ENCODE measurements around the gene MIOX. TPM values are rescaled to one million over a fixed set of nuclear protein-coding genes. Genes with fewer than 3 reads are reported as not detected.

Gene MIOX
- total and polyA plus RNA-seq, 2 of the 13 experiments (the other 11 are each of a cell fraction or from before 2014, with no cell fraction given), result 1.5 to 2.9 TPM

DNA sequence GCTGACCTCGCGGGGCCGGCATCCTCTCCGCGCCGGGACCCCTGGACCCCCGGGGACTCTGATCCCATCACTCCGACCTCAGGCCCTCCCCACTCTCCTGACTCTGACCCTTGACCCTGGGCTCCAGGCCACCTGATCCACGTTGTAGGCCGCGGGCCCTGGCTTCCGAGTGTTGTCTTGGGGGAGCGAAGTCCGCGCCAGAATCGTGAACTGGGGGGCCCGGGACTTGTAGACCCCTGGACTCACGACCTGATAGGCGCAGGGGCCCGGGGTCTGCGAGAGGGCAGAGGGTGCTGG is 43.9 kb downstream of the MIOX start (continued):
- TF ChIP-seq, protein P1, sequence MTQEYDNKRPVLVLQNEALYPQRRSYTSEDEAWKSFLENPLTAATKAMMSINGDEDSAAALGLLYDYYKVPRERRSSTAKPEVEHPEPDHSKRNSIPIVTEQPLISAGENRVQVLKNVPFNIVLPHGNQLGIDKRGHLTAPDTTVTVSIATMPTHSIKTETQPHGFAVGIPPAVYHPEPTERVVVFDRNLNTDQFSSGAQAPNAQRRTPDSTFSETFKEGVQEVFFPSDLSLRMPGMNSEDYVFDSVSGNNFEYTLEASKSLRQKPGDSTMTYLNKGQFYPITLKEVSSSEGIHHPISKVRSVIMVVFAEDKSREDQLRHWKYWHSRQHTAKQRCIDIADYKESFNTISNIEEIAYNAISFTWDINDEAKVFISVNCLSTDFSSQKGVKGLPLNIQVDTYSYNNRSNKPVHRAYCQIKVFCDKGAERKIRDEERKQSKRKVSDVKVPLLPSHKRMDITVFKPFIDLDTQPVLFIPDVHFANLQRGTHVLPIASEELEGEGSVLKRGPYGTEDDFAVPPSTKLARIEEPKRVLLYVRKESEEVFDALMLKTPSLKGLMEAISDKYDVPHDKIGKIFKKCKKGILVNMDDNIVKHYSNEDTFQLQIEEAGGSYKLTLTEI (CRISPR knock-in tag; conservative IDR thresholded peaks at IDR 0.05), result no peak
- no peak for TF ChIP-seq ATF1 (CRISPR knock-in tag; IDR thresholded peaks at IDR 0.05)
- no peak for TF ChIP-seq ZNF562 (CRISPR knock-in tag; IDR thresholded peaks at IDR 0.05; ENCODE audit: borderline replicate concordance)
- TF ChIP-seq, protein P2, sequence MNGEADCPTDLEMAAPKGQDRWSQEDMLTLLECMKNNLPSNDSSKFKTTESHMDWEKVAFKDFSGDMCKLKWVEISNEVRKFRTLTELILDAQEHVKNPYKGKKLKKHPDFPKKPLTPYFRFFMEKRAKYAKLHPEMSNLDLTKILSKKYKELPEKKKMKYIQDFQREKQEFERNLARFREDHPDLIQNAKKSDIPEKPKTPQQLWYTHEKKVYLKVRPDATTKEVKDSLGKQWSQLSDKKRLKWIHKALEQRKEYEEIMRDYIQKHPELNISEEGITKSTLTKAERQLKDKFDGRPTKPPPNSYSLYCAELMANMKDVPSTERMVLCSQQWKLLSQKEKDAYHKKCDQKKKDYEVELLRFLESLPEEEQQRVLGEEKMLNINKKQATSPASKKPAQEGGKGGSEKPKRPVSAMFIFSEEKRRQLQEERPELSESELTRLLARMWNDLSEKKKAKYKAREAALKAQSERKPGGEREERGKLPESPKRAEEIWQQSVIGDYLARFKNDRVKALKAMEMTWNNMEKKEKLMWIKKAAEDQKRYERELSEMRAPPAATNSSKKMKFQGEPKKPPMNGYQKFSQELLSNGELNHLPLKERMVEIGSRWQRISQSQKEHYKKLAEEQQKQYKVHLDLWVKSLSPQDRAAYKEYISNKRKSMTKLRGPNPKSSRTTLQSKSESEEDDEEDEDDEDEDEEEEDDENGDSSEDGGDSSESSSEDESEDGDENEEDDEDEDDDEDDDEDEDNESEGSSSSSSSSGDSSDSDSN (CRISPR knock-in tag; IDR thresholded peaks at IDR 0.05), result peak; percentile 67
- TF ChIP-seq ZNF264 (CRISPR knock-in tag; IDR thresholded peaks at IDR 0.05), result peak; percentile 5; the same call in 1 of the 2 replicates
- TF ChIP-seq SIN3A (IDR thresholded peaks at IDR 0.05; ENCODE audit: borderline replicate concordance, low read depth, low read length), result no peak
- TF ChIP-seq, protein P3, sequence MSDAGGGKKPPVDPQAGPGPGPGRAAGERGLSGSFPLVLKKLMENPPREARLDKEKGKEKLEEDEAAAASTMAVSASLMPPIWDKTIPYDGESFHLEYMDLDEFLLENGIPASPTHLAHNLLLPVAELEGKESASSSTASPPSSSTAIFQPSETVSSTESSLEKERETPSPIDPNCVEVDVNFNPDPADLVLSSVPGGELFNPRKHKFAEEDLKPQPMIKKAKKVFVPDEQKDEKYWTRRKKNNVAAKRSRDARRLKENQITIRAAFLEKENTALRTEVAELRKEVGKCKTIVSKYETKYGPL (CRISPR knock-in tag; IDR thresholded peaks at IDR 0.05), result no peak
- no peak for TF ChIP-seq GZF1 (CRISPR knock-in tag; IDR thresholded peaks at IDR 0.05)
- TF ChIP-seq, protein P4, sequence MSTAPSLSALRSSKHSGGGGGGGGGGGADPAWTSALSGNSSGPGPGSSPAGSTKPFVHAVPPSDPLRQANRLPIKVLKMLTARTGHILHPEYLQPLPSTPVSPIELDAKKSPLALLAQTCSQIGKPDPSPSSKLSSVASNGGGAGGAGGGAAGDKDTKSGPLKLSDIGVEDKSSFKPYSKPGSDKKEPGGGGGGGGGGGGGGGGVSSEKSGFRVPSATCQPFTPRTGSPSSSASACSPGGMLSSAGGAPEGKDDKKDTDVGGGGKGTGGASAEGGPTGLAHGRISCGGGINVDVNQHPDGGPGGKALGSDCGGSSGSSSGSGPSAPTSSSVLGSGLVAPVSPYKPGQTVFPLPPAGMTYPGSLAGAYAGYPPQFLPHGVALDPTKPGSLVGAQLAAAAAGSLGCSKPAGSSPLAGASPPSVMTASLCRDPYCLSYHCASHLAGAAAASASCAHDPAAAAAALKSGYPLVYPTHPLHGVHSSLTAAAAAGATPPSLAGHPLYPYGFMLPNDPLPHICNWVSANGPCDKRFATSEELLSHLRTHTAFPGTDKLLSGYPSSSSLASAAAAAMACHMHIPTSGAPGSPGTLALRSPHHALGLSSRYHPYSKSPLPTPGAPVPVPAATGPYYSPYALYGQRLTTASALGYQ (CRISPR knock-in tag; IDR thresholded peaks at IDR 0.05), result no peak
- no peak for TF ChIP-seq ZNF431 (CRISPR knock-in tag; IDR thresholded peaks at IDR 0.05; ENCODE audit: borderline replicate concordance, low read depth)
- no peak for TF ChIP-seq ZNF207 (IDR thresholded peaks at IDR 0.05; ENCODE audit: borderline replicate concordance)
- no peak for TF ChIP-seq ONECUT2 (CRISPR knock-in tag; IDR thresholded peaks at IDR 0.05)
- no peak for TF ChIP-seq HOXA9 (CRISPR knock-in tag; IDR thresholded peaks at IDR 0.05; ENCODE audit: borderline replicate concordance)
- TF ChIP-seq NCOA2 (CRISPR knock-in tag; IDR thresholded peaks at IDR 0.05), result no peak
- no peak for TF ChIP-seq MBNL3 (CRISPR knock-in tag; conservative IDR thresholded peaks at IDR 0.05)
- TF ChIP-seq, protein P5, sequence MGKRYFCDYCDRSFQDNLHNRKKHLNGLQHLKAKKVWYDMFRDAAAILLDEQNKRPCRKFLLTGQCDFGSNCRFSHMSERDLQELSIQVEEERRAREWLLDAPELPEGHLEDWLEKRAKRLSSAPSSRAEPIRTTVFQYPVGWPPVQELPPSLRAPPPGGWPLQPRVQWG (CRISPR knock-in tag; IDR thresholded peaks at IDR 0.05; ENCODE audit: borderline replicate concordance, low read depth), result no peak
- no peak for TF ChIP-seq NFKB2 (CRISPR knock-in tag; IDR thresholded peaks at IDR 0.05; ENCODE audit: borderline replicate concordance)
- no peak for TF ChIP-seq ZBTB42 (CRISPR knock-in tag; IDR thresholded peaks at IDR 0.05)
- no peak; the same call in 1 of the 2 replicates for TF ChIP-seq SRY (CRISPR knock-in tag; IDR thresholded peaks at IDR 0.05)
- TF ChIP-seq, protein P6, sequence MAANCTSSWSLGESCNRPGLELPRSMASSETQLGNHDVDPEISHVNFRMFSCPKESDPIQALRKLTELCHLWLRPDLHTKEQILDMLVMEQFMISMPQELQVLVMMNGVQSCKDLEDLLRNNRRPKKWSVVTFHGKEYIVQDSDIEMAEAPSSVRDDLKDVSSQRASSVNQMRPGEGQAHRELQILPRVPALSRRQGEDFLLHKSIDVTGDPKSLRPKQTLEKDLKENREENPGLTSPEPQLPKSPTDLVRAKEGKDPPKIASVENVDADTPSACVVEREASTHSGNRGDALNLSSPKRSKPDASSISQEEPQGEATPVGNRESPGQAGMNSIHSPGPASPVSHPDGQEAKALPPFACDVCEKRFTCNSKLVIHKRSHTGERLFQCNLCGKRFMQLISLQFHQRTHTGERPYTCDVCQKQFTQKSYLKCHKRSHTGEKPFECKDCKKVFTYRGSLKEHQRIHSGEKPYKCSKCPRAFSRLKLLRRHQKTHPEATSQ (CRISPR knock-in tag; IDR thresholded peaks at IDR 0.05; ENCODE audit: borderline replicate concordance), result no peak
- peak; percentile 63; the same call in 1 of the 2 replicates for TF ChIP-seq MTA1 (CRISPR knock-in tag; IDR thresholded peaks at IDR 0.05; ENCODE audit: borderline replicate concordance)
- TF ChIP-seq U2AF1 (optimal IDR thresholded peaks at IDR 0.05; ENCODE audit: low read depth, low read length), result peak; percentile 6
- TF ChIP-seq KAT7 (CRISPR knock-in tag; IDR thresholded peaks at IDR 0.05; ENCODE audit: borderline replicate concordance), result no peak
